Kidney (tissue), 14 donors: Measurements from ENCODE around the gene KCTD15. TPM values are rescaled to one million over a fixed set of nuclear protein-coding genes. Genes with fewer than 3 reads are reported as not detected.

Source experiments
- DNase-seq, 5 donors: peaks; one replicate each; pipeline ENCODE4 v3.0.0-alpha.2; 2013 to 2020
- FAIRE-seq: peaks from 2 replicates; lab custom pipeline; 2012; peaks lifted over from hg19 to GRCh38; lab: Jason Lieb, UNC
- H3K27ac ChIP-seq, 2 donors: one replicate each; pipeline ENCODE4 v1.7.0; 2013; ENCODE audit warnings: low read depth in 2 of 2, low read length in 2 of 2, inconsistent platforms in 1 of 2
- H3K27me3 ChIP-seq: one replicate; pipeline ENCODE4 v1.7.1; 2013; ENCODE audit warnings: low read length, inconsistent platforms; ENCODE audit not compliant: control insufficient read depth, insufficient read depth
- H3K36me3 ChIP-seq, 3 donors: one replicate each; pipeline versions ENCODE4 v1.7.0 to v1.7.1; 2013; ENCODE audit warnings: low read length in 3 of 3, control low read depth in 1 of 3, inconsistent platforms in 1 of 3; ENCODE audit not compliant: insufficient read depth in 3 of 3, control insufficient read depth in 2 of 3
- H3K4me1 ChIP-seq, 3 donors: one replicate each; pipeline versions ENCODE4 v1.7.0 to v1.7.1; 2013; ENCODE audit warnings: low read length in 3 of 3, inconsistent platforms in 1 of 3, low read depth in 1 of 3; ENCODE audit not compliant: control insufficient read depth in 2 of 3, insufficient read depth in 2 of 3
- H3K4me3 ChIP-seq, 3 donors: one replicate each; pipeline versions ENCODE4 v1.7.0 to v1.8.1; 2013; ENCODE audit warnings: low read length in 3 of 3, control low read depth in 1 of 3, inconsistent platforms in 1 of 3
- H3K9ac ChIP-seq, 3 donors: one replicate each; pipeline versions ENCODE4 v1.7.0 to v1.7.1; 2013; ENCODE audit warnings: low read length in 3 of 3, control low read depth in 1 of 3, inconsistent platforms in 1 of 3
- H3K9me3 ChIP-seq, 3 donors: one replicate each; pipeline versions ENCODE4 v1.7.0 to v1.7.1; 2013; ENCODE audit warnings: low read length in 3 of 3, control low read depth in 1 of 3, inconsistent platforms in 1 of 3; ENCODE audit not compliant: control insufficient read depth in 2 of 3, insufficient read depth in 1 of 3
- intact Hi-C: fragments of 100-400 bp; cut with DNase I; formaldehyde crosslinking; loops from one replicate; pipeline ENCODE4 v1.11.1; 2022
- polyA plus RNA-seq: library from polyadenylated mRNA; stranded (reverse); fragments of 350-450 nt; fragmentation: Illumina TruSeq; extraction: RNeasy Lipid Tissue Mini Kit (QIAGEN cat#74804); gene quantifications from one replicate; pipeline ENCODE4 v1.2.3, GENCODE V29; 2014; ENCODE audit warnings: low read depth, low replicate concordance; ENCODE audit not compliant: insufficient read depth
- total RNA-seq: library from RNA; stranded (reverse); fragmentation: NEBNext Ultra II Directional; extraction: Animal tissue kit (Norgen Biotek cat#: 25700); gene quantifications from one replicate; pipeline ENCODE4 v1.2.1, GENCODE V29; 2021
- TF ChIP-seq, protein P1 (sequence below): IDR thresholded peaks from 3 replicates; pipeline ENCODE4 v1.5.1; 2012; ENCODE audit warnings: mild to moderate bottlenecking, moderate library complexity, borderline replicate concordance; ENCODE audit not compliant: insufficient read depth; ENCODE audit errors: extremely low read depth
- donor health status: control.
- donor health status: control.
- donor health status: control.
- donor health status: control.
- donor health status: control.
- donor health status: DM: yes; HTN: yes; CAD: no.
- donor health status: Normal renal cell carcinoma (clear cell type).

KCTD15 gene
- total and polyA plus RNA-seq, 2 donors from 2014 or later, result 10.5 to 22.0 TPM

- no peak for FAIRE-seq
- TF ChIP-seq, protein P1, sequence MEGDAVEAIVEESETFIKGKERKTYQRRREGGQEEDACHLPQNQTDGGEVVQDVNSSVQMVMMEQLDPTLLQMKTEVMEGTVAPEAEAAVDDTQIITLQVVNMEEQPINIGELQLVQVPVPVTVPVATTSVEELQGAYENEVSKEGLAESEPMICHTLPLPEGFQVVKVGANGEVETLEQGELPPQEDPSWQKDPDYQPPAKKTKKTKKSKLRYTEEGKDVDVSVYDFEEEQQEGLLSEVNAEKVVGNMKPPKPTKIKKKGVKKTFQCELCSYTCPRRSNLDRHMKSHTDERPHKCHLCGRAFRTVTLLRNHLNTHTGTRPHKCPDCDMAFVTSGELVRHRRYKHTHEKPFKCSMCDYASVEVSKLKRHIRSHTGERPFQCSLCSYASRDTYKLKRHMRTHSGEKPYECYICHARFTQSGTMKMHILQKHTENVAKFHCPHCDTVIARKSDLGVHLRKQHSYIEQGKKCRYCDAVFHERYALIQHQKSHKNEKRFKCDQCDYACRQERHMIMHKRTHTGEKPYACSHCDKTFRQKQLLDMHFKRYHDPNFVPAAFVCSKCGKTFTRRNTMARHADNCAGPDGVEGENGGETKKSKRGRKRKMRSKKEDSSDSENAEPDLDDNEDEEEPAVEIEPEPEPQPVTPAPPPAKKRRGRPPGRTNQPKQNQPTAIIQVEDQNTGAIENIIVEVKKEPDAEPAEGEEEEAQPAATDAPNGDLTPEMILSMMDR, result no peak
- no peaks in the 10 kb centered on the region for H3K27me3 ChIP-seq
- H3K27ac ChIP-seq, result no peak overlapping the region
- DNase-seq, result no peak
- H3K36me3 ChIP-seq, result no peaks in the 10 kb centered on the region
- peaks cover 0 to 13% (median 0%) of the 10 kb centered on the region in 3 donors for H3K4me1 ChIP-seq
- no peaks in the 10 kb centered on the region for H3K9me3 ChIP-seq
- no peak overlapping the region for H3K9ac ChIP-seq
- peak overlapping the region in 1 of 3 donors; percentile 50 for H3K4me3 ChIP-seq
- intact Hi-C loops, result no loop called here
Observed at GRCh38 chr19:33819506-33819879, 22.8 kb downstream of the KCTD15 start.

DNA sequence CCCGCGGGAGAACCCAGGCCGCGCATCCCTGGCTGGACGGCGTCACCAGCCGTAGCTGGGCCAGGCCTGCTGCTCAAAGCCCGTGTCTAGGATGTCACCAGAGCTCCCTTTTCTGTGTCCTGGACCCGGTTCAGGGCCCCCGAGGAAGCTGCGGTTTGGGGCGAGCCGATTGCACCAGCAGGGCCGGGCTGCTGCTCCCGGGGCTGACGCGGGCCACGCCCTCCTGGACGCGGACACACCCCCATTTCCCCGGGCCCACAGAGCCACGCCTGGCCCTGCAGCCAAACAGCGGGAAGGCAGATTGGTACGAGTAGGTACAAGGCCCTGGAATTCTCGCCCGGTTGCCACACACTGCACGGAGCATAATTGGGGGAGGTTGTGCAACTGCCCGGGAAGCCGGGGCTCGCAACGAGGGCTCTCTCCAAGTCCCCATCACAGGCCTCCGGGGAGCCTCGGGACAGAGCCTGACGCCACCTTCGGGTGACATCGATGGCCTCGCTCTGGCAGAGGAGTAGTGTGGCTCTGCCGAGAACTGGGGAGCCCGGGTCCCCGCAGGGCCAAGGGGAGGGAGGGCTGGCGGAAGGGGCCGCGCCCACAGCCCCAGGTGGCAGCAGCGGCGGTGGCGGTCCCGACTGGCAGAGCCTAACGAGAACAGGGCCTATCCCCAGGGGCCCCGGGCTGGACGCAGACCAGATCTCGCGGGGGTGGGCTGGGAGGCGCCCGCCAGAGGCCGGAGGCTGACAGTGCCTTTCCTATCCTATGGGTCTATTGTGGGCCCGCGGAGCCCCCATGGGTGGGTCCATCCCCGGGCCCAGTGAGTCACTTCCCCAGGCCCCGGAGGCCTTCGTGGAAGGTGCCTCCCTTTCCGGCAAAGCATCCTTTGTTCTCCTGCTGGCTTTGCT is 23.5 kb downstream of the KCTD15 start:
- Histone ChIP-seq H3K4me3 (peak overlapping the region in 2 of 3 donors; percentile 39 to 50), H3K9me3 (no peaks in the 10 kb centered on the region), H3K27me3 (no peaks in the 10 kb centered on the region), H3K4me1 (peaks cover 0 to 13% (median 0%) of the 10 kb centered on the region in 3 donors), H3K9ac (no peak overlapping the region), H3K36me3 (no peaks in the 10 kb centered on the region), H3K27ac (peak overlapping the region in 1 of 2 donors; percentile 14)
- intact Hi-C loops, result no loop called here
- TF ChIP-seq, protein P1, result no peak
- DNase-seq (peak; percentile 74 to 95 (median 76)), FAIRE-seq (no peak)

DNA sequence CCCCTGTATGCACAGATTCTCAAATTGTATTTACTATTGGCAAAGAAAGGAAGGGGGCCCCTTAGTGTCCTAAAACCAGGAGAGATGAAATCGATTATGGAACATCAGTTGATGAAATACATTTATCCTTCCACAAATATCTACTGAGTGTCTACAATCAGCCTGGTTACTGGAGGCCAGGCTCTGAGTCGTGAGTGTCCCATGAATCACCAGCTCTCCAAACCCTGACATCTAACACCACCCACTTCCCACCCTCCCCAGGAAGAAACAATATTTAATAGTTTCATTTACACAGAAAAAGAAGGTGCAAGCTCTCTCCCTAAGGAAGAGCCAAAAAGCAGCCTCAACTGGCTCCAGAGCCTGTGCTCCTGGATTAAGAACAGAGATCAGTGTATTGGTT is 25.2 kb downstream of the KCTD15 start:
- Histone ChIP-seq H3K9ac (no peak overlapping the region), H3K4me3 (no peak overlapping the region), H3K36me3 (no peaks in the 10 kb centered on the region), H3K9me3 (no peaks in the 10 kb centered on the region), H3K27me3 (no peaks in the 10 kb centered on the region), H3K4me1 (peaks cover 0 to 13% (median 0%) of the 10 kb centered on the region in 3 donors), H3K27ac (no peak overlapping the region)
- DNase-seq (no peak), FAIRE-seq (no peak)
- TF ChIP-seq, protein P1, result no peak
- intact Hi-C loops, result no loop called here
